GM21526 (cell line): Measurements from ENCODE around the gene C12orf42.
"Not testable (repeated sequence)": the region's sequence is repeated elsewhere in the genome, so short reads cannot be mapped to it uniquely, and the experiment has no call there.

ENCODE experiments used
- ATAC-seq: cut with Tn5 transposase; IDR thresholded peaks from one replicate; pipeline ENCODE4 v1.9.1; 2021; ENCODE audit warnings: moderate library complexity; ENCODE audit not compliant: unreplicated experiment, low FRiP score

C12orf42 gene

DNA sequence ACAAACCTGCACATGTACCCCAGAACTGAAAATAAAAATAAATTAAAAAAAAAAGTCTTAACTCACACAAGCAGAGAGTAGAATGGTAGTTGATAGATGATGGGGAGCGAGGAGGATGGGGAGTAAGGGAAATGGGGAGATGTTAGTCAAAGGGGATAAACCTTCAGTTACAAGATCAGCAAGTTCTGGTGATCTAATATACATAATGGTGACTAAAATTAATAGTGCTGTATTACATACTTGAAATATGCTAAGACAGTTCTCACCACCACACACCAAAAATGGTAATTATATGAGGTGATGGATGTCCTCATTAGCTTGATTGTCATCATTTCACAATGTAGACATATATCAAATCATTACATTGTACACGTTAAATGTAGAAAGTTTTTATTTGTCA, 3.2 kb upstream of the C12orf42 start:
- no peak for ATAC-seq

DNA sequence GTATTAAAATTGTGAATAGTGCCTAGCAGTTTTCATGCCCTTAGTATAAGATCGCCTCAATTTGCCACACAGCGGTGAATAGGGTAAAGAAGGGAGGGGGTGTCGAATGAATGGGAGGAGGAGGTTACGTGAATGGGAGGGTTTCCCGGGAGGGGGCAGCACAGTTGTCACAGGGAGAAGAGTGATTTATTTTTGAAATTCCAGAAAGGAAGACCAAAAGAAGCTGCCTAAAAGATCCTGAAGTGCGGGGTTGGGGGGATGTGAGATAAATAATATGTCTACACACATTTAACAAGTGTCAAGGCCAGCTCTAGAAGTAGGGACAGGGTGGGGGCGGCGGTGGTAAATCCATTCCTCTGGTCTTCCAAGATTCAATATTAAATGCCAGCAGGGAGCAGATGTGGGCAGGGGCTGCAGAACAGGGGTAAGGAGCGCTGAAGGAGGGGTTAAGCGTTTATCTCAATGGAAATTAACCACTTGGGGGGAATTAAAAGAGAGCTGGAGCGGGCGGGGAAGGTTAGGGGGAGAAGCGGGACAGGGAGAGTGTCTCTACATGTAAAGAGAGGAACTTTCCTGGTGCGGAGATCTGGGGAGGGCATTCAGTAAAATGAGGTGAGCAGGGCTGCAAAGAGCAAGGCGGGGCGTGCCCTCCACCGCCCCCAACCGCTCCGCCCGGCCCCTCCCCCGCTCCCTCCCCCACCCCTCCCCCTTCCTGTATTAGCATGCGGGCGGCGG, 867 bp downstream of the C12orf42 start:
- peak; percentile 27 for ATAC-seq

DNA sequence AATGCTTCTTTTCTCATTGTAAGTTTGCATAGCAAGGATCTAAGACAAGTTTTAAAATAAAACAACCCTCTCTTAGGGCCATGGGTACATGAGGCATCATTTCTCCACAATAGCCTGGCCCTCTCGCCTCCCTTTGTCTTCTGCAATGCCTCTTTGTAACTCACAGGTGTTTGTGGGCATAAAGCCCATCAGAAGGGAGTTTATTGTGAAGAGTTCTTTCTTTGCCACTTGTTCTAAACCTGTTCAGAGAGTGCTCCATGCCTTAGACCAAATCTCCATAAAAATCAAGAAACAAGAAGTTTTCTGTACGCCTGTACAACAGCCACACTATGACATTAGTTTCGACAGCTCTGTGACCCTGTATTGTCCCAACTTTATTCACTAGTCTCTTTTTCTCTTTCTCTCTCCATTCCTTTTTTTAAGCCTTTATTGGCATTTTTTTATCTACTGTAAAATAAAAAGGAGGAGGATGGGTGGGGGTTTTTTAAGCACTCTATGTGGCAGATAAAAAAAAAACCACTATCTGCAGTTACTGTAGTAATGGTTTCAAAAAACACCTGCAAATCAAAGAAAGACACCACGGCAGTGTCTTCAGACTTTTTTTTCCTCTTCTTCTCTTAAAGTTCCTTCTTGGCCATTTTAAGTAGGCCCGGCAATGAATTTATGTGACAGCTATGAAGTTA, 1.6 kb downstream of the C12orf42 start:
- ATAC-seq, result no peak

DNA sequence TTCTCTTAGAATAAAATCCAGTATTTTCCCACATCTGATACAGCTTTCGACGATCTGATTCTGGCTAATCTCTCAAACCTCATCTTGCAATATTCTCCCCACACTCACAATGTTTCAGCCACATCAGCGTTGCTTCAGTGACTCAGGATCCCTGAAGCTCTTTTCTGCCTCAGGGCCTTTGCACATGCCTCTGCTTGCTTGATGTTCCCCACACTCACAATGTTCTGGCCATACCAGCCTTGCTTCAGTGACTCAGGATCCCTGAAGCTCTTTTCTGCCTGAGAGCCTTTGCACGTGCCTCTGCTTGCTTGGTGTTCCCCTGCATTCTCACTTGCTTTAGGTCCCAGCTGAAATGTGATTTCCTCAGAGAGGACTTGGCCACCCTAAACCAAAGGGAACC, 2.6 kb downstream of the C12orf42 start:
- ATAC-seq, result no peak

DNA sequence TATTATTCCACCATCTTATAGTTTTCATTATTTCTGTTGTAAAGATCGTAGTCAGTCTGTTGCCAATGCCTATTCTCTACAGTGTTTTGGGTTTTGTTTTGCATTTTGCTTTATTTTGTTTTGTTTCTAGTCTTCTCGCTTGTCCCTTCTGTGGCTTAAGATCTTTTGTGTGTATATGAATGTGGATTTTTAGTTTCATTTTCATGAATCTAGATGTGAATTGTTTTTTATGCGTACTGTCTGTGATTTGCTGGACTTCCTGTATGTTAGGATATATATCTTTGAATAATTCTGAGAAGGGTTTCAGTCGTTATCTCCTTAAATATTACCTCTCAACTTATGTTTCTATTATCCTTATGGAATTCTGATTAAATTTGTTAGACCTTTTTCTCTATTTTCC, 13.4 kb downstream of the C12orf42 start:
- no peak for ATAC-seq

DNA sequence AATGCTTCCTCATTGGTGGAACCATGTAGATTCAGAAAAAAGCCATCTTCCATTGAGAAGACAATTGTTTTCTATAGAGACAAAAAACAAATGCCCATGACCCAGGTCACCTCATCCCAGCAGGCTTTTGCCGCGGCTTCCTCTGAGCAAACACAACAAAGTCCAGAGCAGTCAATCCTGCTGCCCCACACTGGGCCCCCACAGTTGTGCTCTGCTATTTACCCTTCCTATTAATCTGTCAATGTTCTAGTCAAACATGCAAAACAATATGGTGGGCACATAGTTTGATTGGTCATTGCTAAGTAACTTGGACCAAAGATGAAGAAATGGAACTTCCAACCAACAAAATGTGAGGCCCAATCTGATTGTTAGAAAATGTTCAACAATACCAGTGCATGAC, 20.7 kb downstream of the C12orf42 start:
- ATAC-seq, result no peak

DNA sequence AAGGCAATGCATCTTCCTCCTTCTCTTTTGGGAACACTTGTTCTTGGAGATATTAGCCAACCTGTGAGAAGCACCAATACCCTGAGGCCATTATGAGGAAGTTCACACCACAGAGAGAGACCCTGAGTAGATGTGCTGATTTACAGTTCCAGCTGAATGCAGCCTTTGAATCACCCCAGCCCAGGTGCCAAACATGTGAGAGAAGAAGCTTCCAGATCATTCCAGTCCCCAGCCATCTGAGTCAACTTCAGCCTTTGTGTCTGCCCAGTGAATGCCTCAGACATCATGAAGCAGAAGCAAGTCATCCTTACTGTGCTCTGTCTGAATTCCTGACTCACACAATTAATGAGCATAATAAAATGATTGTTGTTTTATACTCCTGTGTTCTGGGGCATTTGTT, 25.1 kb downstream of the C12orf42 start:
- no peak for ATAC-seq

DNA sequence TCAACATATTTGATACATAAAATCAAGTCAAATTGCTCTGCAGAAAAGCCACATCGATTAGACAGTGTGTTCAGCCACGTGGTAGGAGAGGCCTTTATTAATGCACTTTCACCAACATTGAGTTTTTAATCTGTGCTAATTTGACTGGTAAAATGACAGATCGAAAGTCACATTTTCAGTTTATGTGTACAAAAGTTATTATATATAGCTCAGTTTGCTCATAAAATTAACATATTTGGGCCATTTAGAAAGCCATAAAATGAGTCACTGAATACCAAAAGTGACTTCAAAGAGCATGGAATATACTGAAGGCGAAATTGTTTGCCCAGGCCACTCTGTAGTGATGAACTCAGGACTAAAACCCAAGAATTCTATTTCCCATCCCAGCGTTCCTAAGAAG, 26.0 kb downstream of the C12orf42 start:
- no peak for ATAC-seq

DNA sequence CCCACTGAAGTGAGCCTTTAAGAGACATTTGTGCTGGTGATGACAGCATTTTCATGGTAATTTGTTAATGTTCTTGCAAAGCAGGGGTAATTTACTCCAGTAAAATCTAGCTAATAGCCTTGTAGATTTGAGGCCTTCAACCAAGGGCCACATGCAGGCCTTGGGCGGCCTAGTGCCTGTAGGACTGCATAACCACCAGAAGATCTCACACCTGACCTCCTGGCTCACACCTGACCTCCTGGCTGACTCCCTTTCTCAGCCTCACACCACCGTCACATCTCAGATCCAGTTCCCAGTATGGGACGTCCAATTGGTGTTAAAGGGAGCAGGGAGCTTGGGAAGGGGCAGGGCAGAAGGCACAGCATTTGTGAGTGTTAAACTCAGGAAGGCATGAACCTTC, 26.9 kb downstream of the C12orf42 start:
- ATAC-seq, result no peak

DNA sequence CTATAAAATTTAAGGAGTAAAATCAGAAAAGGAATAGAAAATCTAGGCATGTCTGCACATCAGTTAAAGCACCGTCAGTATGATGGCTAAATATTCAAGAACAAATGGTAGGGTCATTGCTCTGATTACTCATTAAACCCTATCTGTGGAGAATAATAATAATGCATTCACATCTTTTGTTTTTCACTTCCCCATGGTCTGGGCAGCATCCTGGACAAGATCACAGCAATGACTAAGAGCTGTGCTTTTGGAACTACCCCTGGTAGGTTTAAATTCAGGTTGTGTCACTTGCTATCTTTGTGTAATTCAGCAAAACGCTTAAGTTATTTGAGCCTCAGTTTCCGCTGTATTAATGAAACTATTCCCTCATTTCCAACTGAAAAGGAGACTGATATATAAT, 33.1 kb downstream of the C12orf42 start:
- peak; percentile 91 for ATAC-seq

DNA sequence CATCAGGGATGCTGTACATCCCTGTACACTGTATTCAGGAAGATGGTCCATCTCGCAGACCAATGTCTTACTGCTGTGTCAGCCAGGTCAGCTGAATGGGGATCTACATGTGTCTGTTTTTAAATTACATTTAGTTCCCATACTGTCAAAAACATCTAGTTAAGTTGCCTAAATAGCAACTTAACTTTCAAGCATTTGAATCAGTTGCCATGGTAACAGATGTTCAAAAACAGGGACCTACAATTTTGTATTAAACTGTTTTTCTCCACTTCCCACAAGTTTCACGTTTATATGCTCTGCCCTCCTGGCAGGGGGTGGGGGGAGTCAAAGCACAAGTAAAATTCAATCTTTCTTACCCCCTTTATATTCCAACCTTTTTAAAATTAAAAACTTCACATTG, 38.3 kb downstream of the C12orf42 start:
- ATAC-seq, result no peak

DNA sequence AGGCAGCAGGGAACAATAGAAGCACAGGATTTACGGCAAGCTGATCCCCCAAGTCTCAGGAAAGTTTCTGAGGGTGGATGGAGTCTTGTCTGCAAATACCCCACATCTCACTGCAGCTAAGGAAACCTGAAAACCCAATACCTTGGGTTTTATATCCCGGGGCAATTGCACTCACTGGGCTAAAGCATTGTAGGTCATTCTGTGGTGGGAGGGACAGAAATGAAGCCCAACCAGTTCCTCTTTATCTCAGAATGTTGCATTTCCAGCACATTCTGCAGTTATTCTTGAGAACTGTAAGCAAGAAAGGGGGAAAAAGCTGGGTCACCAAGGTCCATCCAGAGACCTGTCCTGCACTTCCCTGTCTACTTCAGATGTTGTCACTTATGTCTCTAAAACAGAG, 39.8 kb downstream of the C12orf42 start:
- ATAC-seq, result no peak

DNA sequence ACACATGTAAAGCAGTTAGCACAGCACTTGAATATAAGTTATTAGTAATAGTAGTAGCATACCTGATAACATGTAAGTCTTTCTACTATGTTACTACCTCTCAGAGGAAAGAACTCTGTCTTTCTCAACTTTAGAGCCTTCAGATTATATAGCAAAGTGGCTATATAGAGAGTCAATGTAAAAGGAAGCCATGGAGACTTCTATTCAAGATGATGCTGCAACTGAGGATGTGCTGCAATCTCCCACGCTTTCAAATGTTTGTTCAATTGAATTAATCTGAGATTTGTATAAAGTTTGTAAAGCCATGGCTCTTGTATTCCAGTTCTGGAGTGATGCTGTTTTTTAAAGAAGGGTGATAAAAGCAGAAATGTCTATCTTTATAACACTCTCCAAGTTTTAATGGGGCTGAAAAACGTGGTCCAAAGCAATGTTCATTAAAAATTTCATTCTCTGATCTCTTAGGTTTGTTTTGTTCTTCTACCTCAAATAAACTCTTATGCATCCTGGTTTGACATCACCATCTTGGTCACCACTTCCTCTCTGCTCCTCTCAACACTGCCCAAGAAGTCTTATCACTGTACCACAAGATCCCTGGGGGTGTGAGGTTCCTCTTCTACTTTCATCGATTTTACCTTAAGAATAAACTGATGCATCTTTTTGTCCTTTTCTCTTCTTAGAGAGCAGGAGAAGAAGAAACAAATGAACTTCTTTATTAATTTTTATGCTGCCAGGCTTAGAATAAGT, 40.6 kb downstream of the C12orf42 start:
- peak; percentile 68 for ATAC-seq

DNA sequence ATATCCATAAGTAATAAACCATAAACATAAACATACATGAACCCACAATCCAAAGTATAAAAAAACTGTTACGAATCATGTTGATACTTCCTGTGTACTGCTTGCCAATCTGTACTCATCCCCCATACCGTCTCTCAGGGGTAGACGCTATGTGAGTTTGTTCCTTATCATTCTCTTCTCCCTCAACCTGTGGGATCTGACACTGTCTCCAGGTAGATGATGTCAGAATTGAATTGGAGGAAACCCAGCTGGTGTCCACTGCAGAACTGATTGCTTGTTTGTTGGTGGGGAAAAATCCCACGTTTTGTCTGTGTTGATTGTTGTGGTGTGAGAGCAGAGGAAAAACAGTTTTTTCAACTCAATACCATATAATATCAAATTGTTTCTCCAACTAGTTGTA, 50.8 kb downstream of the C12orf42 start:
- no peak for ATAC-seq

DNA sequence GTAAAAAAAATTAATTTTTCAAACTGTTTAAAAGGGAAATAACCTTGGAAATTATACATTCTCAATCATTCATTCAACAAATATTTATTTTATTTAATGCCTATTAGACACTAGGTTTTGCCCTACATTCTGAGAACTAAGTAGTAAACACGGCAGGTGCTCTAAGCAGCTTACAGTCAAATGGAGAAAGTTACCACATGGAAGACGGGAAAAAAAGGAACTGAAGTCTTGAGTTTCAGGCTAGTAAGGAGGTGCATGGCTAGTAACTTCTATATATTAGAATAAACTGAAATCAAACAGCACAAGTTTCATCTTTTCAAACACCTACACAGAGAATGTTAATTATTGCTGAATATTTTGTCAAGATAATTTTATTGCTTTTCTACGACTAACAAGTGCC, 52.9 kb downstream of the C12orf42 start:
- no peak for ATAC-seq

DNA sequence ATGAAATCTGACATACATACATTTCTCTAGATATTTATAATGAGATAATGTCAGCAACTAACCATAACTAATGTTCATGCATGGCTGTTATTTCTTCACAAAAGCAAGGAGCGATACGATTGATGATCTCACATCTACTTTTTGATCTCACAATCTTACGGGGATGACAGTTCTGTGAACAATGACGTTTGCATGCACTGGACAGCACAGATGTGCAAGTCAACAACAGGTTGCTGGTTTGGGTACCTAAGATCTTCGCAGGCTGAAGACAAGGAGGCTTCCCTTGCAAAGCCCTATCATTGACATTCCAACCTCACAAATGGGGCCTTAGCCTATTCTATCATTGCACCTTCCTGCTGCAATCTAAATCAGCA, 53.6 kb downstream of the C12orf42 start:
- no peak for ATAC-seq

DNA sequence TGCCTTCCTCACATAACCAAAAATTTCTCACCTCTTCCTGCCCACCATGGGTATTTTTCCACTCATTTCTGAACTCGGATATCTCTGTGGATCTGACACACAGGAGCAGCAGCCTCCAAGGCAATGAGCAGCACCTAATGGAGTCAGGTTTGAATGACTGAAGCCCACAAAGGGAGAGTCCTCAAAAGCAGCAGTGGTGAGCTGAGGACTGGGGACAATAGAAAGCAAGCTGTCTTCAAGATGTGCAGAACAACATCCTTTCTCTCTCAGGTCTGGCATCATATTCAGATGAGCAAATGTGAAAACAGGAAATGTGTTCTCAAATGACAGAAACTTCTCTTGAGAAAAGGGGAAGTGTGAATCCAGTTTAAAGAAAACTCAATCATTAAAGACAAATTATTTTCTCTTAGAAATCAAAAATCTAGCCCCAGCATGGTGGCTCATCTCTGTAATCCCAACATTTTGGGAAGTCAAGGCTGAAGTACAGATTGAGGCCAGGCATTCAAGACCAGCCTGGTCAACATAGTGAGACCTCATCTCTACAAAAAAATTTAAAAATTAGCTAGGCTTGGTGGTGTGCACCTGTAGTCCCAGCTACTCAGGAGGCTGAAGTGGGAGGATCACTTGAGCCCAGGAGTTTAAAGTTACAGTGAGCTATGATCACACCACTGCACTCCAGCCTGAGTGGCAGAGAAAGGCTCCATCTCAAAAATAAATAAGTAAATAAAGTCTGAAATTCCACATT, 54.2 kb downstream of the C12orf42 start:
- ATAC-seq, result peak; percentile 95

DNA sequence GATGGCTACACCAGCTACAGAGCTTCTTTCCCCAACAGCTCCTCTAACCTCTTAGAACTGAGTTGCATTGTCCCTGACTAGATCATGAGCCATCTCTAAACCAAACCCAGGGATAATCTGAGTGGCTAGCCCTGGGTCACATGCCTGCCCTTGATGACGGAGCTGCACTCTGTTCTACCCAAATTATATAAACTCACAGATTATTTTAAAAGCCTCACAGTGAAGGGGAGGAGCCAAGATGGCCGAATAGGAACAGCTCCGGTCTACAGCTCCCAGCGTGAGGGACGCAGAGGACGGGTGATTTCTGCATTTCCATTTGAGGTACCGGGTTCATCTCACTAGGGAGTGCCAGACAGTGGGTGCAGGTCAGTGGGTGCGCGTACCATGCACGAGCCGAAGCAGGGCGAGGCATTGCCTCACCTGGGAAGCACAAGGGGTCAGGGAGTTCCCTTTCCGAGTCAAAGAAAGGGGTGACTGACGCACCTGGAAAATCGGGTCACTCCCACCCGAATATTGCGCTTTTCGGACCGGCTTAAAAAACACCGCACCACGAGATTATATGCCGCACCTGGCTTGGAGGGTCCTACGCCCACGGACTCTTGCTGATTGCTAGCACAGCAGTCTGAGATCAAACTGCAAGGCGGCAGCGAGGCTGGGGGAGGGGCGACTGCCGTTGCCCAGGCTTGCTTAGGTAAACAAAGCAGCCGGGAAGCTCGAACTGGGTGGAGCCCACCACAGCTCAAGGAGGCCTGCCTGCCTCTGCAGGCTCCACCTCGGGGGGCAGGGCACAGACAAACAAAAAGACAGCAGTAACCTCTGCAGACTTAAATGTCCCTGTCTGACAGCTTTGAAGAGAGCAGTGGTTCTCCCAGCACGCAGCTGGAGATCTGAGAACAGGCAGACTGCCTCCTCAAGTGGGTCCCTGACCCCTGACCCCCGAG, 61.3 kb downstream of the C12orf42 start:
- not testable (repeated sequence) for ATAC-seq

DNA sequence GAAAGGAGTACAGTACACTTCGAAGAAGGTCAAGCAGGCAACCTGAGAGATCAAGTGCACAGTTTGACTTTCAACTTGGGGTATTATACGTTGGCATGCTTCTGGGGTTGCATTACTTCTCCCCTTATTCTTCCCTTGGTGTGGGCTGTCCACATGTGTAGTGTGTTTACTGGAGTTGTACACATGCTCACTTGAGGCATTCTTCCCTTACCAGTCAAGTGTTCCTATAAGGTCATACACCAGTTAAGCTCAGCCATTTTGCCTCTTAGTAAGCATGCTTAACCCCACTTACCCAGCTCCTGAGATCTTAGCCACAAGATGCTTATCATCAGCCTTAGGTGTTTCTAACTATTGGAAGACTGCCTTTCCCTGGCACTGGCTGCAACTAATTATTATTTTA, 63.8 kb downstream of the C12orf42 start:
- no peak for ATAC-seq

DNA sequence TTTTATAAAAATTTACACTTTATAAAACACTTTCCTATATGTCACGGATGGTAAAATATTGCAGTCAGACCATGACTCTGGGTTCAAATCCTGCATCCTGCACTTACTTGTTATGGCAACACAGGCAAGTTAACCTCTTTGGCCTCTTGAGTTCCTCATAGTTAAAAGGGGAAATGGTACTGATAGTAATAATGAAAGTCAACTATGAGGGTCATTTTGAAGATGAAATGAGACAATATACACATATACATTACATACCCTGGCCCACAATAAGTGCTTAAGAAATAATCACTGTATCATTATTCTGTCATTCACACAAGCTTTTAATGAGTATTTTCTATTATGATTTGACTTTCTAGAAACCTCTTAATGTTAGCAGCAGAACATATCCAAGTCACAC, 64.4 kb downstream of the C12orf42 start:
- no peak for ATAC-seq
